ENCODE results near the gene CUZD1. TPM values are rescaled to one million over a fixed set of nuclear protein-coding genes. Genes with fewer than 3 reads are reported as not detected.

CUZD1 gene
- total and polyA plus RNA-seq, 9 of the 15 experiments (the other 6 are each of a cell fraction or from before 2014, with no cell fraction given): 0.51 to 1.7 (median 1.1) TPM

GRCh38 chr10:122879339-122880273, 33.9 kb upstream of the CUZD1 start, which contains the start of gene FAM24B (continued):
- TF ChIP-seq, protein P1, sequence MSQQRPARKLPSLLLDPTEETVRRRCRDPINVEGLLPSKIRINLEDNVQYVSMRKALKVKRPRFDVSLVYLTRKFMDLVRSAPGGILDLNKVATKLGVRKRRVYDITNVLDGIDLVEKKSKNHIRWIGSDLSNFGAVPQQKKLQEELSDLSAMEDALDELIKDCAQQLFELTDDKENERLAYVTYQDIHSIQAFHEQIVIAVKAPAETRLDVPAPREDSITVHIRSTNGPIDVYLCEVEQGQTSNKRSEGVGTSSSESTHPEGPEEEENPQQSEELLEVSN (IDR thresholded peaks at IDR 0.05; ENCODE audit: borderline replicate concordance in 1 of 2, extremely low read depth in 1 of 2, insufficient read depth in 1 of 2, insufficient read length in 1 of 2, low read depth in 1 of 2, low read length in 1 of 2, poor library complexity in 1 of 2, severe bottlenecking in 1 of 2): peak; percentile 95 to 96
- TF ChIP-seq ZNF134 (CRISPR knock-in tag; conservative IDR thresholded peaks at IDR 0.05) (no peak), TCF7 (IDR thresholded peaks at IDR 0.05; ENCODE audit: borderline replicate concordance) (no peak), AFF4 (CRISPR knock-in tag; IDR thresholded peaks at IDR 0.05) (no peak), BCOR (IDR thresholded peaks at IDR 0.05) (no peak), RNF219 (CRISPR knock-in tag; IDR thresholded peaks at IDR 0.05) (no peak), ZNF239 (CRISPR knock-in tag; IDR thresholded peaks at IDR 0.05) (no peak), ZNF699 (CRISPR knock-in tag; IDR thresholded peaks at IDR 0.05; ENCODE audit: insufficient replicate concordance) (no peak), GATAD2B (IDR thresholded peaks at IDR 0.05; ENCODE audit: borderline replicate concordance) (no peak), TSC22D4 (tag; IDR thresholded peaks at IDR 0.05) (no peak), ZNF79 (CRISPR knock-in tag; IDR thresholded peaks at IDR 0.05; ENCODE audit: low read depth) (no peak), SAP30 (IDR thresholded peaks at IDR 0.05; ENCODE audit: borderline replicate concordance, insufficient read depth, low read depth, low read length, poor library complexity, severe bottlenecking) (peak; percentile 66), HMG20B (CRISPR knock-in tag; IDR thresholded peaks at IDR 0.05) (no peak), ZFX (CRISPR knock-in tag; IDR thresholded peaks at IDR 0.05) (peak; percentile 91)
- TF ChIP-seq, protein P2, sequence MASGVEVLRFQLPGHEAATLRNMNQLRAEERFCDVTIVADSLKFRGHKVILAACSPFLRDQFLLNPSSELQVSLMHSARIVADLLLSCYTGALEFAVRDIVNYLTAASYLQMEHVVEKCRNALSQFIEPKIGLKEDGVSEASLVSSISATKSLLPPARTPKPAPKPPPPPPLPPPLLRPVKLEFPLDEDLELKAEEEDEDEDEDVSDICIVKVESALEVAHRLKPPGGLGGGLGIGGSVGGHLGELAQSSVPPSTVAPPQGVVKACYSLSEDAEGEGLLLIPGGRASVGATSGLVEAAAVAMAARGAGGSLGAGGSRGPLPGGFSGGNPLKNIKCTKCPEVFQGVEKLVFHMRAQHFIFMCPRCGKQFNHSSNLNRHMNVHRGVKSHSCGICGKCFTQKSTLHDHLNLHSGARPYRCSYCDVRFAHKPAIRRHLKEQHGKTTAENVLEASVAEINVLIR (CRISPR knock-in tag; IDR thresholded peaks at IDR 0.05): no peak
- TF ChIP-seq, protein P3, sequence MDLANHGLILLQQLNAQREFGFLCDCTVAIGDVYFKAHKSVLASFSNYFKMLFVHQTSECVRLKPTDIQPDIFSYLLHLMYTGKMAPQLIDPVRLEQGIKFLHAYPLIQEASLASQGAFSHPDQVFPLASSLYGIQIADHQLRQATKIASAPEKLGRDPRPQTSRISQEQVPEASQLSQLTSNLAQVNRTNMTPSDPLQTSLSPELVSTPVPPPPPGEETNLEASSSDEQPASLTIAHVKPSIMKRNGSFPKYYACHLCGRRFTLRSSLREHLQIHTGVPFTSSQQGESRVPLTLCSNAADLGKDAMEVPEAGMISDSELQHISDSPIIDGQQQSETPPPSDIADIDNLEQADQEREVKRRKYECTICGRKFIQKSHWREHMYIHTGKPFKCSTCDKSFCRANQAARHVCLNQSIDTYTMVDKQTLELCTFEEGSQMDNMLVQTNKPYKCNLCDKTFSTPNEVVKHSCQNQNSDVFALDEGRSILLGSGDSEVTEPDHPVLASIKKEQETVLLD (IDR thresholded peaks at IDR 0.05): peak; percentile 99
